SK-N-SH treated with all-trans-retinoic acid at 6 μM for 48 hours (cell line): ENCODE data around the gene LPAR3.

Experiments
- ATAC-seq: fragments of 200-7000 bp; cut with Tn5 transposase; 3 replicates; pipeline ENCODE4 v1.9.1; 2020; ENCODE audit warnings: mild to moderate bottlenecking, moderate library complexity
- ARNTL ChIP-seq: fragments of 450-650 bp; formaldehyde crosslinking; IDR thresholded peaks from 2 replicates; pipeline ENCODE4 v1.5.0; 2020; ENCODE audit warnings: low read depth, mild to moderate bottlenecking, moderate library complexity, borderline replicate concordance
- BACH2 ChIP-seq: fragments of 250-450 bp; sonication (Bioruptor Pico); IDR thresholded peaks from 2 replicates; pipeline ENCODE4 v1.9.0; 2021; ENCODE audit warnings: mild to moderate bottlenecking, borderline replicate concordance
- CSDC2 ChIP-seq: fragments of 250-450 bp; sonication (Bioruptor Pico); IDR thresholded peaks from 2 replicates; pipeline ENCODE4 v1.5.0; 2020; ENCODE audit warnings: mild to moderate bottlenecking, moderate library complexity
- ESRRG ChIP-seq: fragments of 250-450 bp; sonication (Bioruptor Pico); IDR thresholded peaks from 2 replicates; pipeline ENCODE4 v1.6.1; 2021; ENCODE audit warnings: mild to moderate bottlenecking
- GLIS3 ChIP-seq: fragments of 250-450 bp; sonication (Bioruptor Pico); IDR thresholded peaks from 2 replicates; pipeline ENCODE4 v1.5.0; 2020; ENCODE audit warnings: mild to moderate bottlenecking, moderate library complexity
- ISL1 ChIP-seq: fragments of 250-450 bp; sonication (Bioruptor Pico); IDR thresholded peaks from 2 replicates; pipeline ENCODE4 v2.1.2; 2022; ENCODE audit warnings: mild to moderate bottlenecking, moderate library complexity
- OSR1 ChIP-seq: fragments of 250-450 bp; sonication (Bioruptor Pico); IDR thresholded peaks from 2 replicates; pipeline ENCODE4 v1.8.0; 2022; ENCODE audit warnings: moderate library complexity, mild to moderate bottlenecking, inconsistent platforms
- RARB ChIP-seq: fragments of 250-450 bp; sonication (Bioruptor Pico); IDR thresholded peaks from 2 replicates; pipeline ENCODE4 v1.8.0; 2021; ENCODE audit warnings: mild to moderate bottlenecking, moderate library complexity
- SNAI2 ChIP-seq: fragments of 250-450 bp; sonication (Bioruptor Pico); IDR thresholded peaks from 2 replicates; pipeline ENCODE4 v1.5.0; 2020; ENCODE audit warnings: mild to moderate bottlenecking, moderate library complexity
- TCF4 ChIP-seq: fragments of 250-450 bp; sonication (Bioruptor Pico); IDR thresholded peaks from 2 replicates; pipeline ENCODE4 v1.8.0; 2021; ENCODE audit warnings: mild to moderate bottlenecking, moderate library complexity, borderline replicate concordance
- TOX ChIP-seq: fragments of 250-450 bp; sonication (Bioruptor Pico); IDR thresholded peaks from 2 replicates; pipeline ENCODE4 v1.8.0; 2021; ENCODE audit warnings: mild to moderate bottlenecking, moderate library complexity, borderline replicate concordance
- ZC3H10 ChIP-seq: fragments of 250-450 bp; sonication (Bioruptor Pico); IDR thresholded peaks from 2 replicates; pipeline ENCODE4 v1.5.1; 2021; ENCODE audit warnings: mild to moderate bottlenecking, moderate library complexity
- ZFP3 ChIP-seq: fragments of 250-450 bp; sonication (Bioruptor Pico); IDR thresholded peaks from 2 replicates; pipeline ENCODE4 v1.5.0; 2020; ENCODE audit warnings: mild to moderate bottlenecking, moderate library complexity
- ZFP30 ChIP-seq: fragments of 450-650 bp; formaldehyde crosslinking; IDR thresholded peaks from 2 replicates; pipeline ENCODE4 v1.5.0; 2022; ENCODE audit warnings: mild to moderate bottlenecking, moderate library complexity
- ZNF565 ChIP-seq: fragments of 450-650 bp; formaldehyde crosslinking; conservative IDR thresholded peaks from 2 replicates; pipeline ENCODE4 v1.5.0; 2020; ENCODE audit warnings: low read depth, mild to moderate bottlenecking, moderate library complexity
- ZNF70 ChIP-seq: fragments of 450-650 bp; formaldehyde crosslinking; IDR thresholded peaks from 2 replicates; pipeline ENCODE4 v1.5.0; 2020; ENCODE audit warnings: mild to moderate bottlenecking, moderate library complexity
- ZNF8 ChIP-seq: fragments of 450-650 bp; formaldehyde crosslinking; IDR thresholded peaks from 2 replicates; pipeline ENCODE4 v1.5.0; 2020; ENCODE audit warnings: mild to moderate bottlenecking, moderate library complexity
- TF ChIP-seq, protein P1 (sequence below): fragments of 250-450 bp; sonication (Bioruptor Pico); IDR thresholded peaks from 2 replicates; pipeline ENCODE4 v1.8.0; 2021; ENCODE audit warnings: low read depth, mild to moderate bottlenecking, moderate library complexity, borderline replicate concordance
- TF ChIP-seq, protein P2 (sequence below): fragments of 250-450 bp; sonication (Bioruptor Pico); IDR thresholded peaks from 2 replicates; pipeline ENCODE4 v1.8.0; 2020; ENCODE audit warnings: mild to moderate bottlenecking, moderate library complexity, borderline replicate concordance
- TF ChIP-seq, protein P3 (sequence below): fragments of 250-450 bp; sonication (Bioruptor Pico); IDR thresholded peaks from 2 replicates; pipeline ENCODE4 v1.5.1; 2021; ENCODE audit warnings: mild to moderate bottlenecking, moderate library complexity

LPAR3 gene

DNA sequence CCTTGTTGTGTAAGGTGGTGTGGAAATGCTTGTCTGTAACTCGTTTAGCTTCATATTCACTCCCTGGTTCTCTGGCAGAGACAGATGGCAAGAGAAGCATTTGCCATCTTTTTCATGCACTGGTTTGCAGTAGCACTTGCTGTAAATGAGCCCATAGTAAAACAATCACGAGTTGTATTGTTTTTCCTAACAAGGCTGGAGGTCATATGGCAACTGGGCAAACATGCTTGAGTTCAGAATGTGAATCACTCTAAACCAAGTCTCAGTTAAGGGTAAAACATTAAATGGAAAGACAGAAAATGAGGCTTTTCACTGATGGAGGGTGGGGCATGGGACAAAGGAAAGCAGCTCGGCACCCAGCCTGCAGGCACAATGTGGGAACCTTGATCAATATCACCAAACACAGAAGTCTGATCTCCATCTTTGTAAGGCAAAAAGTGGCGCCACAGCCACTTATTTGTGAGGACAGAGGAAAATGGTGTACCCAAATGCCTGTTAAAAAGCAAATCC, 26.5 kb upstream of the LPAR3 start (continued):
- TF ChIP-seq SNAI2 (no peak), ZFP3 (CRISPR knock-in tag) (no peak), ZNF565 (CRISPR knock-in tag) (no peak), ZFP30 (no peak), ARNTL (CRISPR knock-in tag) (no peak), TCF4 (CRISPR knock-in tag) (no peak)

DNA sequence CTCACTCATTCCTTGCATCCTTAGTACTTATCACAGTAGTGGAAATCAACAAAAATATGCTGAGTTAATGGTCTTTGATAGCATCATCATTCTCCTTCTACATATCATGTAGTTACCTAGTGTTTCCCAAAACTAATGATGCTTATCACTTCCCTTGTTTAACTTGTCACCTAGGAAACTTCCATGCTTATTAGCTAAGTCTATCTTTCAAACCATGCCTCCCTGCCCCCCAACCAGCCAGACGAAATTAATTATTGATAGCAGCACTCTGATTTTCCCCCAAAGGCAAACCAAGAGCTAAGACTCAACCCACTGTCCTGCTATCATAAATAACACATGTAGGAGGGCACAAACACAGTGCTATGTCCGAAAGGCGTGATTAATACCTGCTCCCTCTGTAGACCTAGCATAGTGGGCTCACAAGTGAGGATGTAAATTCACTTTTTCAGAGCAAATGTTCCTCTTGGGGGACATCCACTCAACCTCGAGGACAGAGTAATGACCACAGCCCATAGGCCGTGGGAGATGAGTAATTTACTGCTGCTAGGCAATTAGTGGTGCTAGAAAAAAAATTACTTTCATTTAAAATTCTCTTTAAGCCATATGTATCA, 25.8 kb upstream of the LPAR3 start:
- TF ChIP-seq ZFP30 (no peak), ZC3H10 (CRISPR knock-in tag) (no peak), RARB (CRISPR knock-in tag) (no peak), BACH2 (CRISPR knock-in tag) (no peak), OSR1 (CRISPR knock-in tag) (no peak), ZNF70 (CRISPR knock-in tag) (no peak), SNAI2 (no peak), ZFP3 (CRISPR knock-in tag) (no peak), ZNF8 (no peak), ISL1 (CRISPR knock-in tag) (no peak), ESRRG (no peak), TOX (CRISPR knock-in tag) (no peak), CSDC2 (CRISPR knock-in tag) (no peak), ARNTL (CRISPR knock-in tag) (no peak), GLIS3 (CRISPR knock-in tag) (no peak)
- TF ChIP-seq, protein P1, sequence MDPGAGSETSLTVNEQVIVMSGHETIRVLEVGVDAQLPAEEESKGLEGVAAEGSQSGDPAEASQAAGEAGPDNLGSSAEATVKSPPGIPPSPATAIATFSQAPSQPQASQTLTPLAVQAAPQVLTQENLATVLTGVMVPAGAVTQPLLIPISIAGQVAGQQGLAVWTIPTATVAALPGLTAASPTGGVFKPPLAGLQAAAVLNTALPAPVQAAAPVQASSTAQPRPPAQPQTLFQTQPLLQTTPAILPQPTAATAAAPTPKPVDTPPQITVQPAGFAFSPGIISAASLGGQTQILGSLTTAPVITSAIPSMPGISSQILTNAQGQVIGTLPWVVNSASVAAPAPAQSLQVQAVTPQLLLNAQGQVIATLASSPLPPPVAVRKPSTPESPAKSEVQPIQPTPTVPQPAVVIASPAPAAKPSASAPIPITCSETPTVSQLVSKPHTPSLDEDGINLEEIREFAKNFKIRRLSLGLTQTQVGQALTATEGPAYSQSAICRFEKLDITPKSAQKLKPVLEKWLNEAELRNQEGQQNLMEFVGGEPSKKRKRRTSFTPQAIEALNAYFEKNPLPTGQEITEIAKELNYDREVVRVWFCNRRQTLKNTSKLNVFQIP: no peak
- TF ChIP-seq, protein P2, sequence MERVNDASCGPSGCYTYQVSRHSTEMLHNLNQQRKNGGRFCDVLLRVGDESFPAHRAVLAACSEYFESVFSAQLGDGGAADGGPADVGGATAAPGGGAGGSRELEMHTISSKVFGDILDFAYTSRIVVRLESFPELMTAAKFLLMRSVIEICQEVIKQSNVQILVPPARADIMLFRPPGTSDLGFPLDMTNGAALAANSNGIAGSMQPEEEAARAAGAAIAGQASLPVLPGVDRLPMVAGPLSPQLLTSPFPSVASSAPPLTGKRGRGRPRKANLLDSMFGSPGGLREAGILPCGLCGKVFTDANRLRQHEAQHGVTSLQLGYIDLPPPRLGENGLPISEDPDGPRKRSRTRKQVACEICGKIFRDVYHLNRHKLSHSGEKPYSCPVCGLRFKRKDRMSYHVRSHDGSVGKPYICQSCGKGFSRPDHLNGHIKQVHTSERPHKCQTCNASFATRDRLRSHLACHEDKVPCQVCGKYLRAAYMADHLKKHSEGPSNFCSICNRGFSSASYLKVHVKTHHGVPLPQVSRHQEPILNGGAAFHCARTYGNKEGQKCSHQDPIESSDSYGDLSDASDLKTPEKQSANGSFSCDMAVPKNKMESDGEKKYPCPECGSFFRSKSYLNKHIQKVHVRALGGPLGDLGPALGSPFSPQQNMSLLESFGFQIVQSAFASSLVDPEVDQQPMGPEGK (CRISPR knock-in tag): no peak
- TF ChIP-seq, protein P3, sequence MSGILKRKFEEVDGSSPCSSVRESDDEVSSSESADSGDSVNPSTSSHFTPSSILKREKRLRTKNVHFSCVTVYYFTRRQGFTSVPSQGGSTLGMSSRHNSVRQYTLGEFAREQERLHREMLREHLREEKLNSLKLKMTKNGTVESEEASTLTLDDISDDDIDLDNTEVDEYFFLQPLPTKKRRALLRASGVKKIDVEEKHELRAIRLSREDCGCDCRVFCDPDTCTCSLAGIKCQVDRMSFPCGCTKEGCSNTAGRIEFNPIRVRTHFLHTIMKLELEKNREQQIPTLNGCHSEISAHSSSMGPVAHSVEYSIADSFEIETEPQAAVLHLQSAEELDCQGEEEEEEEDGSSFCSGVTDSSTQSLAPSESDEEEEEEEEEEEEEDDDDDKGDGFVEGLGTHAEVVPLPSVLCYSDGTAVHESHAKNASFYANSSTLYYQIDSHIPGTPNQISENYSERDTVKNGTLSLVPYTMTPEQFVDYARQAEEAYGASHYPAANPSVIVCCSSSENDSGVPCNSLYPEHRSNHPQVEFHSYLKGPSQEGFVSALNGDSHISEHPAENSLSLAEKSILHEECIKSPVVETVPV (CRISPR knock-in tag): no peak
- ATAC-seq: no peak

DNA sequence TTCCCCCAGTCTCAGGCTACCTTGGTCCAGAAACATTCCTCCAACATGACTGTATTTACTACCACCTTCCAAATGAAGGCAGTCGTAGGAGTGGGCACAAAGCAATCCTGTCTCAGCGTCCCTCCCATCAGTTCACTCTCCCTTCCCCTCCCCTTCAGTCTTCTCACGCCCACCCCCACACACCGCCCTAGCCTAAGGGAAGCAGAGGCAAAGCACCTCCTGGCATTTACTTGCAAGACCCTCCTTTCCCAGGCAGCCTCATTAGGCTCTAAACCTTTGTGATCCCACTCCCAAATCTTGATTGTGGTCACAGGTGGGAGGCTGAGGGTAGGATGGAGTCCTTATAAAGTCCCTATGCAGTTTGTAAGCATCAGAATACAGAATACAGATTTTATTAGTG, 23.9 kb upstream of the LPAR3 start:
- TF ChIP-seq ZNF8 (no peak), TCF4 (CRISPR knock-in tag) (no peak), ZFP3 (CRISPR knock-in tag) (no peak), SNAI2 (no peak), CSDC2 (CRISPR knock-in tag) (no peak), ZNF565 (CRISPR knock-in tag) (no peak)
- TF ChIP-seq, protein P2 (CRISPR knock-in tag): no peak
- no peak for ATAC-seq

DNA sequence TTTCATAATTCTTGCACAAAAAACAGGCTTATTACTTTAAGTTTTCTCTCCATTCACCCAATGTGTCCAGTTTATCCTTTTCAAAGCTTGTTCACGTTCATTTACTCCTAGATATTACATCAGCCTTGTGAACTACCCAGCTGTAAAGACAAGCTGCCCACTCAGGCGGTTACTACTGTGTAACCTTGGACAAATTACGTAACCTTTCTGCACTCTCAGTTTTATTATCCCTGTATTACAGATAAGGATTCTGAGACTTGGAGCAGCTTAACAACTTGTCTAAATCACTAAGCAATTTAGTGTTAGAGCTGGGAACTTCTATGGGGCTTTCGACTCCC, 20.5 kb upstream of the LPAR3 start:
- ATAC-seq: no peak
- no peak for TF ChIP-seq ZNF70 (CRISPR knock-in tag)
- TF ChIP-seq RARB (CRISPR knock-in tag): no peak
- TF ChIP-seq GLIS3 (CRISPR knock-in tag): no peak
- no peak for TF ChIP-seq ZNF565 (CRISPR knock-in tag)
- no peak for TF ChIP-seq ZNF8
- no peak for TF ChIP-seq ZFP30
- no peak for TF ChIP-seq TCF4 (CRISPR knock-in tag)
- TF ChIP-seq, protein P1: no peak
- no peak for TF ChIP-seq ARNTL (CRISPR knock-in tag)
- TF ChIP-seq ZC3H10 (CRISPR knock-in tag): no peak
